Hepatocyte (in vitro differentiated cells): ENCODE results near the gene TOMM22.

ENCODE experiments used
- CTCF ChIP-seq: fragments of 200-600 bp; sonication (generic); IDR thresholded peaks from 2 replicates; pipeline ENCODE4 v1.5.1; 2016; ENCODE audit warnings: antibody characterized with exemption, mild to moderate bottlenecking; ENCODE audit not compliant: poor library complexity
- EZH2 ChIP-seq: fragments of 200-600 bp; sonication (generic); IDR thresholded peaks from 2 replicates; pipeline ENCODE4 v1.6.1; 2016; ENCODE audit warnings: antibody characterized with exemption, mild to moderate bottlenecking, borderline replicate concordance
- EZH2phosphoT487 ChIP-seq: fragments of 200-600 bp; sonication (generic); IDR thresholded peaks from one replicate; pipeline ENCODE4 v1.6.1; 2018; ENCODE audit warnings: antibody characterized with exemption, mild to moderate bottlenecking, low read depth, moderate library complexity; ENCODE audit not compliant: unreplicated experiment, severe bottlenecking

DNA sequence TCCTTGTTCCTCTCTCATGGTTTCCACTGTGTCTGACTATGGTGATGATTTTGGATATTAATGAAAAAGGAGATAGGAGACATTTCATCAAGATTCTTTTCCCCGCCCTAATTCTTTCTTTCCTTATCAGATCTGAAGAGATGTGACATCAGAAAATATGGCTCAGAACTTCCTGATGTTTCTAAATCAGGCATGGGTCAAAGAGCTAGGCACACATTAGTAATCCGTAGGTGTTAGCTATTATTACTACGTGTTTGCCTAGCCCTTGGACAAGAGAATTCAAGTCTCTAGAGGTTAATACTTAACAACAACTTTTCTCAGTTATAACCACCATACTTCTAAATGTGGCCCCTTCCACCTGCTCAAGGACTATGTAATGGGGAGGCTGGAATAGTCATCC lies 13.2 kb downstream of the TOMM22 start:
- TF ChIP-seq CTCF (no peak), EZH2 (no peak), EZH2phosphoT487 (no peak)
